H1 (cell line): ENCODE measurements around the gene FGF5. TPM values are rescaled to one million over a fixed set of nuclear protein-coding genes. Genes with fewer than 3 reads are reported as not detected.

Experiments used
- RNF2 ChIP-seq: fragments of 200-900, 300-1000 bp; sonication (generic); IDR thresholded peaks from 2 replicates; pipeline ENCODE4 v1.7.1; 2016; ENCODE audit warnings: borderline replicate concordance, low read depth, mild to moderate bottlenecking, antibody characterized with exemption, low read length; ENCODE audit not compliant: poor library complexity, severe bottlenecking; ENCODE audit errors: missing control alignments
- polyA plus RNA-seq, 7 experiments: library from polyadenylated mRNA; depleted of rRNA in 3 of 7; stranded (reverse) in 5 of 7; unstranded in 2 of 7; fragments of >200 nt in 5 of 7; fragments of 200-250 nt in 2 of 7; gene quantifications; 1 replicate in 5 of 7; 2 replicates in 1 of 7; 4 replicates in 1 of 7; pipeline versions ENCODE4 v1.2.1 to v1.2.3, GENCODE V29; 2011 to 2013; ENCODE audit warnings: missing spikeins in 2 of 7, mixed read lengths in 2 of 7
- total RNA-seq: library from RNA; stranded (reverse); fragmentation: NEBNext Ultra II Directional; extraction: Animal tissue kit (Norgen Biotek cat#: 25700); gene quantifications from 2 replicates; pipeline ENCODE4 v1.2.1, GENCODE V29; 2021

The FGF5 gene
- total and polyA plus RNA-seq, 2 of the 8 experiments (the other 6 are each of a cell fraction or from before 2014, with no cell fraction given): not detected

DNA sequence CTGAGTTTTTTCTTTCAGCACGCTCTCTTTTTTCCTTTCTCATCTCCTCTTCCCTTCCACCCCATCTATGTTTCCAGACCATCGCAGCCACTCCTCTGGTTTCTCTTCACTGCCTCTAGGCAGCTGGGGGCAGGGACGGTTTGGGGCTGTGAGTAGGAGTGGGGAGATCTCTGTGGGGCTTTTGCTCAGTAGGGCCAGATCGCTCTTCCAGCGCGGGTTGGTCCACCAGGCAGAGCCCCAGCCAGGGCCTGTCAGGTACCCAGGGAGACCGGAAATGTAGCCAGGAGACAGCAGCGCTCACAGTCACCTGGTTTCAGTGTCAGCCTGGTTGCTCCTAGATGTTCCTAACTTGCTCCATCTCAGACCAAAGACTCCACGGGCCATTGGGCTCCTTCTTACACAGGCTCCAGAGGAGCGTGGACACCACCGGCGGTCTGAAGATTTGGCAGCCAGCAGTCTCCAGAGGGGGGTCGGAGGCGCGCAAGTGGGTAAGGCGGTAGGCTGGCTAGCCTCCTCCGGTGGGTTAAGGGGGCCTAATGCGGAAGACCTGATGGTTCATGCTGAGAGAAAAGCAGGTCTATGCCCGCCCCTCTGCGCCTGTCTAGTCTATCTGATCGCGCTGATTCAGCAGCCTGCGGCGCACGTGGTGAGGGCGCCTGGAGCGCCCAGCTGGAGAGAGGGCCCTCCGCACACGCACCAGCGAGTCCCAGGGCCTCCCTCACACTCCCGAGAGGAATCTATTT is 1.8 kb downstream of the FGF5 start (continued):
- peak; percentile 70 for TF ChIP-seq RNF2
